ENCODE results near the gene DYNC1I1.

DYNC1I1 gene

GRCh38 chr7:95861041-95861440 lies 88.7 kb downstream of the DYNC1I1 start:
- no peak for DNase-seq (ENCODE audit: low spot score)

GRCh38 chr7:95863623-95864022 lies 91.3 kb downstream of the DYNC1I1 start:
- no peak for DNase-seq (ENCODE audit: low spot score)

GRCh38 chr7:95865716-95866371 lies 93.5 kb downstream of the DYNC1I1 start:
- no peak for DNase-seq (ENCODE audit: low spot score)

GRCh38 chr7:95867309-95867708 lies 95.0 kb downstream of the DYNC1I1 start:
- no peak for DNase-seq (ENCODE audit: low spot score)

- DNase-seq (ENCODE audit: low spot score), result peak; percentile 48
These were observed 98.9 kb downstream of the DYNC1I1 start for GRCh38 chr7:95871075-95871848.

- DNase-seq (ENCODE audit: low spot score), result no peak
These were observed 99.5 kb downstream of the DYNC1I1 start for GRCh38 chr7:95871896-95872295.

GRCh38 chr7:95874129-95874528 lies 101.8 kb downstream of the DYNC1I1 start:
- no peak for DNase-seq (ENCODE audit: low spot score)

- DNase-seq (ENCODE audit: low spot score), result no peak
These were observed 102.3 kb downstream of the DYNC1I1 start for GRCh38 chr7:95874541-95875265.

- DNase-seq (ENCODE audit: low spot score), result no peak
These were observed 103.2 kb downstream of the DYNC1I1 start for GRCh38 chr7:95875519-95875918.

GRCh38 chr7:95878677-95879076 lies 106.3 kb downstream of the DYNC1I1 start:
- no peak for DNase-seq (ENCODE audit: low spot score)

- DNase-seq (ENCODE audit: low spot score), result no peak
These were observed 109.2 kb downstream of the DYNC1I1 start for GRCh38 chr7:95881597-95881996.

GRCh38 chr7:95883217-95883616 lies 110.9 kb downstream of the DYNC1I1 start:
- no peak for DNase-seq (ENCODE audit: low spot score)

- no peak for DNase-seq (ENCODE audit: low spot score)
These were observed 114.2 kb downstream of the DYNC1I1 start for GRCh38 chr7:95886501-95887090.

GRCh38 chr7:95893484-95893883 lies 121.1 kb downstream of the DYNC1I1 start:
- no peak for DNase-seq (ENCODE audit: low spot score)

GRCh38 chr7:95897557-95898251 lies 125.3 kb downstream of the DYNC1I1 start:
- DNase-seq (ENCODE audit: low spot score), result no peak

GRCh38 chr7:95899919-95900513 lies 127.7 kb downstream of the DYNC1I1 start:
- DNase-seq (ENCODE audit: low spot score), result peak; percentile 49

- no peak for DNase-seq (ENCODE audit: low spot score)
These were observed 128.7 kb downstream of the DYNC1I1 start for GRCh38 chr7:95901006-95901405.

- DNase-seq (ENCODE audit: low spot score), result no peak
These were observed 131.7 kb downstream of the DYNC1I1 start for GRCh38 chr7:95904099-95904498.

GRCh38 chr7:95905167-95905566 lies 132.8 kb downstream of the DYNC1I1 start:
- DNase-seq (ENCODE audit: low spot score), result no peak

GRCh38 chr7:95906851-95907250 lies 134.5 kb downstream of the DYNC1I1 start:
- no peak for DNase-seq (ENCODE audit: low spot score)

- no peak for DNase-seq (ENCODE audit: low spot score)
These were observed 135.0 kb downstream of the DYNC1I1 start for GRCh38 chr7:95907337-95907736.

GRCh38 chr7:95908499-95908898 lies 136.1 kb downstream of the DYNC1I1 start:
- no peak for DNase-seq (ENCODE audit: low spot score)
